ENCODE measurements around the gene KCNAB1. TPM values are rescaled to one million over a fixed set of nuclear protein-coding genes. Genes with fewer than 3 reads are reported as not detected.

Gene KCNAB1
- total and polyA plus RNA-seq, 10 of the 15 experiments (the other 5 are each of a cell fraction or from before 2014, with no cell fraction given), result 0.11 to 0.69 (median 0.43) TPM; not detected in 6

GRCh38 chr3:156533205-156533604, 412.8 kb downstream of the KCNAB1 start:
- no TSS peak for BruUV-seq (replicated peaks)
- Histone ChIP-seq H3K36me3 (ENCODE audit: control insufficient read depth in 2 of 2, insufficient read depth in 2 of 2, low read length in 1 of 2) (no peaks in the 10 kb centered on the region), H3K9ac (ENCODE audit: control insufficient read depth, insufficient read depth, low read length) (no peak overlapping the region), H3K27ac (ENCODE audit: control insufficient read depth, insufficient read depth) (no peak overlapping the region), H4K20me1 (ENCODE audit: control insufficient read depth, insufficient read depth) (peaks cover 3% of the 10 kb centered on the region; the same call in 1 of the 2 replicates), H3K4me1 (ENCODE audit: control insufficient read depth, insufficient read depth, low read length) (no peaks in the 10 kb centered on the region), H3K4me2 (ENCODE audit: control insufficient read depth, insufficient read depth) (no peak overlapping the region), H3K4me3 (no peak overlapping the region), H3K79me2 (ENCODE audit: control insufficient read depth, insufficient read depth, low read length) (no peaks in the 10 kb centered on the region), H3K9me3 (replicated peaks; ENCODE audit: control insufficient read depth, insufficient read depth, low read length) (no peaks in the 10 kb centered on the region), H2AFZ (ENCODE audit: control insufficient read depth, low read depth, low read length) (no peak overlapping the region), H3K27me3 (replicated peaks in 1 of 2; ENCODE audit: control insufficient read depth in 2 of 2, insufficient read depth in 2 of 2, low read length in 1 of 2) (no peaks in the 10 kb centered on the region)
- WGBS (ENCODE audit: insufficient coverage, insufficient replicate concordance, low lambda C conversion rate, missing lambda C conversion rate), result 86% methylated on average over 4 of the region's 4 CpGs
- TF ChIP-seq NFYB (IDR thresholded peaks at IDR 0.05; ENCODE audit: insufficient read depth, low read depth, low read length) (no peak), JUNB (IDR thresholded peaks at IDR 0.05) (no peak)
- ChIA-PET POLR2A (no interaction called here), SMC1A (ENCODE audit: uncharacterized antibody, unreplicated experiment) (no interaction called here), RAD21 (ENCODE audit: unreplicated experiment) (no interaction called here), CTCF (interaction anchor here (2.3 to 2.7 kb wide), 2 partner anchors 9 to 141 kb away, joined by 7 to 12 read pairs; partner anchors contain the start of gene TIPARP)
- intact Hi-C loops (cut with micrococcal nuclease; ENCODE audit: unreplicated experiment) (no loop called here), in situ Hi-C loops (cut with MboI) (no loop called here)
- no peak for FAIRE-seq
- no peak for ATAC-seq
- no peak for DNase-seq (ENCODE audit: low read depth, low spot score)

GRCh38 chr3:156535162-156535627, 414.8 kb downstream of the KCNAB1 start:
- FAIRE-seq (no peak), DNase-seq (ENCODE audit: low read depth, low spot score) (no peak), ATAC-seq (peak; percentile 53)
- Histone ChIP-seq H3K27ac (ENCODE audit: control insufficient read depth, insufficient read depth) (no peak overlapping the region), H3K9me3 (replicated peaks; ENCODE audit: control insufficient read depth, insufficient read depth, low read length) (no peaks in the 10 kb centered on the region), H2AFZ (ENCODE audit: control insufficient read depth, low read depth, low read length) (no peak overlapping the region), H3K4me2 (ENCODE audit: control insufficient read depth, insufficient read depth) (no peak overlapping the region), H3K36me3 (ENCODE audit: control insufficient read depth in 2 of 2, insufficient read depth in 2 of 2, low read length in 1 of 2) (peaks cover 0 to 6% of the 10 kb centered on the region in 2 experiments; a peak in 2 of 4 replicates), H3K4me3 (no peak overlapping the region), H3K9ac (ENCODE audit: control insufficient read depth, insufficient read depth, low read length) (no peak overlapping the region), H3K79me2 (ENCODE audit: control insufficient read depth, insufficient read depth, low read length) (no peaks in the 10 kb centered on the region), H3K4me1 (ENCODE audit: control insufficient read depth, insufficient read depth, low read length) (no peaks in the 10 kb centered on the region), H3K27me3 (replicated peaks in 1 of 2; ENCODE audit: control insufficient read depth in 2 of 2, insufficient read depth in 2 of 2, low read length in 1 of 2) (no peaks in the 10 kb centered on the region), H4K20me1 (ENCODE audit: control insufficient read depth, insufficient read depth) (peaks cover 3% of the 10 kb centered on the region; the same call in 1 of the 2 replicates)
- ChIA-PET POLR2A (interaction anchor here (0.5 to 1.4 kb wide), 2 partner anchors 10 to 713 kb away, joined by 3 to 4 read pairs; no protein-coding TSS in a partner anchor), CTCF (interaction anchor here (0.7 to 2.7 kb wide), 7 partner anchors 9 to 187 kb away, joined by 3 to 12 read pairs (median 4); no protein-coding TSS in a partner anchor), RAD21 (ENCODE audit: unreplicated experiment) (interaction anchor here (1.0 to 1.3 kb wide), 4 partner anchors 9 to 143 kb away, joined by 3 to 4 read pairs (median 4); no protein-coding TSS in a partner anchor), SMC1A (ENCODE audit: uncharacterized antibody, unreplicated experiment) (interaction anchor here (0.7 to 1.3 kb wide), 8 partner anchors 9 to 383 kb away, joined by 3 to 7 read pairs (median 4); no protein-coding TSS in a partner anchor)
- WGBS (ENCODE audit: insufficient coverage, insufficient replicate concordance, low lambda C conversion rate, missing lambda C conversion rate), result 67% methylated on average over 4 of the region's 4 CpGs
- intact Hi-C loops (cut with micrococcal nuclease; ENCODE audit: unreplicated experiment) (no loop called here), in situ Hi-C loops (cut with MboI) (no loop called here)
- TF ChIP-seq ZNF274 (IDR thresholded peaks at IDR 0.05; ENCODE audit: insufficient read depth, insufficient read length) (no peak), EP300 (IDR thresholded peaks at IDR 0.05; ENCODE audit: borderline replicate concordance in 1 of 2, control insufficient read depth in 1 of 2, low read depth in 2 of 2, low read length in 2 of 2) (no peak), RAD21 (IDR thresholded peaks at IDR 0.05; ENCODE audit: insufficient read depth, low read depth, low read length) (peak; percentile 30), ETV6 (conservative IDR thresholded peaks at IDR 0.05 in 1 of 2, IDR thresholded peaks at IDR 0.05 in 1 of 2; ENCODE audit: borderline replicate concordance in 1 of 2, low read depth in 1 of 2) (no peak), POLR2A (IDR thresholded peaks at IDR 0.05; ENCODE audit: low read depth, low read length) (0 out of 2 replicates have a peak, but pooled peaks have one; percentile 30), CTCF (IDR thresholded peaks at IDR 0.05 in 2 of 3, conservative IDR thresholded peaks at IDR 0.05 in 1 of 3; ENCODE audit: control insufficient read depth in 2 of 3, extremely low read depth in 1 of 3, insufficient read depth in 1 of 3, low read depth in 3 of 3, low read length in 3 of 3) (peak in 1 of 3 experiments; percentile 28; a peak in 3 of 6 replicates), YBX1 (IDR thresholded peaks at IDR 0.05) (no peak)
- TSS peak; percentile 16 for BruUV-seq (replicated peaks)
